ENCODE data around the gene TXNDC15. TPM values are rescaled to one million over a fixed set of nuclear protein-coding genes. Genes with fewer than 3 reads are reported as not detected.
A peak's percentile ranks its signal among the peaks of the same experiment; 100 is the strongest.

Gene TXNDC15
- total RNA-seq, 1 donor from 2014 or later, result 74.9 TPM

DNA sequence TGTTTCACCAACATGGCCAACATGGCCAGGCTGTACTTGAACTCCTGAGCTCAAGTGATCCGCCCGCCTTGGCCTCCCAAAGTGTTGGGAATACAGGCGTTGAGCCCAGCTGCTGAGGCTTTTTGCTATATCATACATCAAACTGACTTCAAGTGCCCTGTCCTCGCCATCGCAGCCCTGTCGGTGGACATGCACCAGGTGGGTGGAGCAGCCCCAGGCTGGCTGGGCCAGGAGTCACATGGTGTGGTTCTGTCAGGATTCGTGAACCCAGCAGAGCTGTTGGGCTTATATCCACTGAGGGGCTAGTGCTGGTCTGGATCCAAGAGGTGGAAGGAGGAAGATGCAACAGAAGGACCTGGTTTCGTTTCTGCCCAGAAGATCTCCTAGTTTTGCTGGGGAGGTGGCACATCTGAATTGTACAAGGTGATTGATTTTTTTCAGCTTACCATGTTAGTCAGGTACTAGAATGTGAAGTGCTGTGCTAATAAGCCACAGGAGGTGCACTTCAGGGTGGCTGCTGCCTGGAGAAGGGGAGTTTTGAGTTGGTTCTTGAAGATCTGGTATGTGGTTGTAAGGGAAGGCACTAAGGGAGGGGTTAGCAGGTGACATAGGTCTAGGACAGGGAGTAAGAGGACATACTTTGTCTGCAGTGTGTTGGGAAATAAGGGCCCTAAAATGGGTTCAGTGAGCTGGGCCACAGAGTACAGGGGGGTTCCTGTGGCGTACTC is 46.8 kb downstream of the TXNDC15 start:
- DNase-seq (ENCODE audit: low read depth, low spot score), result no peak

DNA sequence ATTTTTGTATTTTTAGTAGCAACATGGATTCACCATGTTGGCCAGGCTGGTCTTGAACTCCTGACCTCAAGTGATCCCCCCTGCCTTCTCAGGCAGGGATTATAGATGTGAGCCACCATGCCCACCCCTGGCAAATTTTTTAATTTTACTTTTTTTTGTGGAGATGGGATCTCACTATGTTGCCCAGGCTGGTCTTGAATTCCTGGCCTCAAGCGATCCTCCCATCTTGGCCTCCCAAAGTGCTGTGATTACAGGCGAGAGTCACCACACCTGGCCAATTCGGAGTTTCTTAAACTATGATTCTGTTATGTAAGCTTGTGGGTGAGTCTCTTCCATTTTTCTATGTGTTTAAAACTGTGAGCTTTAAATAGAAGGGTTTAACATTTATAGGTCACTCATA is 58.3 kb downstream of the TXNDC15 start:
- no peak for DNase-seq (ENCODE audit: low read depth, low spot score)

DNA sequence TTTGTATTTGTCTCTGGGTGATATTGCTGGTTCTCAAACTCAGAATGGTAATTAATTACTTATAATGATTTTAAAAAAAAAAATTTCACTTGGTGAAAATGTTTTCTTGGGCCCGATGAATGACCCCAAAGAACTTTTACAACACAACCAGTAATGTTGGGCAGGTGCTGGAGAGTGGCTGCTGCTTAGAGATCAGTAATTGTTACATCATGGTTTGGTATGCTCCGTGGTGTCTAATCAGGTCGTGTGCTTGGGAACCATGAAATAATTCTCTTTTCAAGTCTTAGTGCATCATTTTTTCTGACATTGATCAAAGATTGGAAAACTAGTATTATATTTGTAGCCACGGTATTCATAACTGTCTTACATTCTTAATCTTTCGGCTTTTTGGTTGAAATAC is 60.0 kb downstream of the TXNDC15 start:
- DNase-seq (ENCODE audit: low read depth, low spot score), result no peak

DNA sequence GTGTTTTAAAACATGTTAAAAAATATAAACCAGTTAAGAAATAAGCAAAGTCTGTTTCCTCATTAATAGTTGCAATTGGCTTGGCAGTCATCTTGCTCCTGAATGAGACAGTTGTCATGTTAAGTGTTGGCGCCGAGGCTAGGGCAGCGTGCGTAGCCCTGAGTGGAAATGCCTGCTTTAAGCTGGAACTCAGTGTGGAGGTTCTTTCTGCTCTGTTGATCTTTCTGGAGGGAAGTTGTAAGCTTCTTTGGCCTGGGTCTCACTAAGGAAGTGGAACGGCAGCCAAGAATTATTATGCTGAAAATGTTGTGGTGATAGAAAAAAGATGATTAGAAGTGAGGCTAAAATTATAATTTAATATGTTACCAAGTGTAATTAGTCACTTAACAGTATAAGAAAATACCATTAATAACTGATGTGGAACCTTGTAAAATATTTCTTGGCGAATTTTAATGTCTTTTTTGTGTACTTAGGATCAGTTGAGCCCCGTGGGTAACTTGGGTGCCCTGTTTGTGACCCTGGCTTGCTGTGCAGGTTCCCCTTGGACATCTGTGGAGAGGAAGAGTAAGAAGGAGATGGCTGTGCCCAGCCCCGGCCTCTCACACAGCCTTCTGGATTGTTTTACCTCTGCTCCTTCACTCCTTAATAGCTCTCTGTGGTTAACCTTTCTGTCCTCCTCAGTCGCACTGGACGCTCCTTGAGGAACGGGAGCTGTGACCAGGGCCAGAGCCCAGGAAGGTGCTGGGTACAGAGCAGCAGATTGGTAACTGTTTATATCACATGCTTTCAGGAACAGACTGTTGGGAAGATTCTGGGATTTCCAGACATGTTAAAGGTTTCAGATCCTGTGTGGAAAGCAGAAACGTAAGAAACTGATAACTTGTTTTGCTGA is 61.8 kb downstream of the TXNDC15 start:
- DNase-seq (ENCODE audit: low read depth, low spot score), result no peak

DNA sequence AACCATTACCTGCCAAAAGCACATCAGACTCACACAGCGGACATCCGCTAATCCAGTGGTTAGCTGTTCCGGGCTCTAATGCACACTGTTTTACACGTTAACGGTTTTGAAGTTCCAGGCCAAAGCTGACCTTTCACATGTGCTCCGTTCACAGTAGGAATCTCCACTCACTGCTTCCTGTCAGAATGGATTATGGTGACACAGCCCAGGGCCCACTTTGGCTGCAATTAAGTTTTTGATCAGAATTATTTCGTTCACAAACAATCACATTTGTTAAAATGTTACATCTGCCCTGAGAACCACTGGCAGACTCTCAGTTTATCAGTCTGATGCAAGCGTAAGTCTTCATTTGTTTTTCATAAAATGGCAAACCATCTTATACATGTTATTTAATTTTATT is 63.4 kb downstream of the TXNDC15 start:
- no peak for DNase-seq (ENCODE audit: low read depth, low spot score)

DNA sequence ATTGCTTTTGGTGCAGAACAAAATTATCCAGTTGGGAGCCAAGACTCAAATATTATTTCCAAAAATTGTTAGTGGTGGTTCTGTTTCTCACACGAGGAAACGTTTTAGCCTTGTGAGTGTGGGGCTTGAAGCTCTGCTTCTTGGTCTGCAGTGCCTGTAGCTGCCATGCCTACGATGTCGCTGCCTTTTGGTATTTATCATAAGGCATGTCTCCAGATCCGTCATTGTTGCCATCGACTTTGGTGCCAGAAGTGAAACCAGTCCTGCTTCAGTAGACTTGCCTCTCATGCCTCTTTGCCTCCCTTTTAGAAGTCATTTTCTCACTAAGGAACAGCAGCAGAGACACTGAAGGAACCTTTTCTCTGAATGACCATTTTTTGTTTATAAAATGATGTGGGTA is 63.9 kb downstream of the TXNDC15 start:
- no peak for DNase-seq (ENCODE audit: low read depth, low spot score)

DNA sequence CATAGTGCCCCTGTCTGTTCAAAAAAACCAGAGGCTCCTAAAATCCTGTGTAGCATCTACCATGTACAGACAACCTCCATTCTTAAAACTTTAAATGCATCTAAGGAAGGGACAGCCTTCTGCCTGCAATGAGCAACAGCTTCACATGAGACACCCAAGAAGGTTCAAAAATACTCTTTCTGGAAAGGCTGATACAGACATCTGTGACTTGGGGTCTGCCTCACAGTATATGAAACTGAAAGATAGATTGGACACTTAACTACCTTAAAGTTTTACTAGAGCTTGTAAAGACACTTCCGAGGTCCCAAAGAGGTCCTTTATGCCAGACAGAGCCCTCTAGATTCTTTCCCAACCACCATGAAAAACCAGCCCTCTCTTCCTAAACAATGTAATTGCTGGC is 65.3 kb downstream of the TXNDC15 start:
- DNase-seq (ENCODE audit: low read depth, low spot score), result no peak

DNA sequence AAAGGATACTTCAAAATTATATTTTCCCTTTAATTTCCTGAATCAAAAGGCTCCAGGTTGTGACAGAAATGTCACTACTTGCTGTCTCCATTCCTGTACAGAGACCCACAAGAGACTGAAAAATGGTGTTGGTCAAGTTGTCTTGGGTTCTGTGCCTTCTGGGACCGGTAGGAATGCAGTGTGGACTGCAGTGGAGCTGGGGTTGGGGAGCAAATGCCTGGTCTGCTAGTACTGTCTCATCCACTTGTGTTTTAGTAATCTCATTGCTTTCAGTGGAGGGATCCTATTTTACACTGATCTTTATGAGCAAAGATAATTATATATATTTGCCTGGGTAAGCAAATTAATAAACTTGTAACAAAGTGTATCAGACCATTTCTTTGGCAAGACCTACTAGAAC is 69.4 kb downstream of the TXNDC15 start:
- DNase-seq (ENCODE audit: low read depth, low spot score), result no peak

DNA sequence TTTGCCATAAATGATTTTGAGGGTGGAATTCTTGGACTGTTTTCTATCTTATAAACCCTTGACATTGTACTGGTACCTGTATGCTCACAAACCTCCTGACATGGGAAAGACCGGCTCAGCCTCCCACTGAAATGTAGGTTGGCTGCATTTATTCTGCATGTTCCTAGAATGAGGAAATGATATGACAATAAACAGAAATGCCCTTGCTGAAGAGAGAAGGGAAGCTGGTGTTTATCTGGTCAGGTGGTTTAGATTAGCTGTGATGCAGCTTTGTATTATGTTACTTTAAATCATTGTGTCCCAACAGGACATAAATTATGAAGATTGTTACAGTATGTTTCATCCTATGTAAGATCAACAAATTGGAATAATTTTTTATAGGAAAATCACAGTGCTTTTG is 70.5 kb downstream of the TXNDC15 start:
- DNase-seq (ENCODE audit: low read depth, low spot score), result no peak

DNA sequence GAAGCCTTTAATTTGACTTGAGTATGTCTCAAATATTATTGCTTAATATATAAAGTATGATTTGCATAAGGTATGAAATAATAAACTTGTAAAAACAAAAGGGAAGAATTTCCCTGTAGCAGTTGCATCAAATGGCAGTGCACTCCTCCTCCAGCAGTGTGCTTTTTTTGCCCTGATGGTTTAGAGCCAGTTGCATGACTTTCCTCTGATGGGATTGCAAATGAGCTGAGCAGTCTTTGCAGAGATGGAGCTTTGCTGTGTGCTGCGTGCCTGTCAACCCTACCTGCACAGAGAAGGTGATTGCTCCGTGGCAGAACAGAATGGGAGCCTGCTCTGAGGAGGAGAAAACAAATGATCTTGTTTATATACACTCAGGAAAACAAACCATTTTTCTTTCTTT is 70.9 kb downstream of the TXNDC15 start:
- DNase-seq (ENCODE audit: low read depth, low spot score), result no peak

DNA sequence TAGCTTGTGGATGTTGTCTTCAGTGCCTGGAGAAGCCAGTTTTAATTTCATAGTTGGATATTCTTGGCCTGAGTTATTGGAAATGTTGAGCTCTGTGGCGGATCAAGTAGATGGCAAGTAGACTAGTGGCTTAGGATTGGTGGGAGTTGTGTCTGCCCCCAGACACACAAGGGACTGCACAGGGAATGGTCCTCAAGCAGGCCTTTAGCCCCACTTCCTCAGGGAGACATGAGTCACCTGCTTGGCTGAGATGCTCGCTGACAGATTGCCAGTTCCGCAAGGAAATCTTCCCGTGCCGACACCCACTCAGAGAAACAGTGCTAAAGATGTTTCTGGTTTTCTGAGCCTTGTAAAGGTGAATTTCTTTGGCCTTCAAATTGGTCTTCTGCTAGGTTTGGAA is 74.7 kb downstream of the TXNDC15 start:
- DNase-seq (ENCODE audit: low read depth, low spot score), result peak; percentile 10

DNA sequence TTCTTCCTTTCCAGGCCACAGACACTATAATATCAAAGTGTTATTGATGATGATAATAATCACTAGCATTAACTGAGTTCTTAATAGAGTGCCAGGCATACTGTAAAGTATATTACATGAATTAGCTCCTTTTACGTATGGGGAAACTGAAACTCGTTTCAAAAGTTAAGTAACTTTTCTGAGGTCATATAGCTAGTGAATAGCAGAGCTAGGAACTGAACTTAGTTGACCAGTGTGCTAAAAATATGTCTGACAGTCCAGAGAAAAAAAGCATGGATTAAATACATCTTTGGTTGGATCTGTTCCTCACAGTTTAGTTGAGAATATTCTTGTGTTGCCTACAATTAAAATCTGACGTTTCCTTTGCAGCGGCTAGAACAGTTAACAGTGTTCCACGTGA is 75.1 kb downstream of the TXNDC15 start:
- DNase-seq (ENCODE audit: low read depth, low spot score), result no peak

Other genes starting within 250 kb of the TXNDC15 start
- gene SAR1B, start 241.5 kb upstream of the TXNDC15 start, total RNA-seq, result 50.6 and 103 TPM in 2 replicates
- gene SEC24A, start 225.6 kb upstream of the TXNDC15 start, total RNA-seq, result 18.3 and 21.1 TPM in 2 replicates
- gene CAMLG, start 135.8 kb upstream of the TXNDC15 start, total RNA-seq, result 39.0 and 51.4 TPM in 2 replicates
- 22.2 and 27.0 TPM in 2 replicates for gene DDX46, start 115.6 kb upstream of the TXNDC15 start, total RNA-seq
- gene C5orf24, start 28.4 kb upstream of the TXNDC15 start, total RNA-seq, result 55.1 and 59.4 TPM in 2 replicates
- gene PCBD2, start 30.8 kb downstream of the TXNDC15 start, total RNA-seq, result 4.6 TPM in 2 replicates
- 0.07 TPM in 1 of 2 replicates, not detected in the other for gene CATSPER3, start 93.5 kb downstream of the TXNDC15 start, total RNA-seq
- 0.04 and 0.26 TPM in 2 replicates for gene PITX1, start 159.9 kb downstream of the TXNDC15 start, total RNA-seq